Nephron (organoid): ENCODE measurements around the gene DPH5.

Source experiments
- H3K27ac Mint-ChIP-seq, 3 experiments: 2 replicates each; pipeline ENCODE4 v1.8.0; 2020; ENCODE audit warnings: mixed read lengths in 3 of 3, mild to moderate bottlenecking in 2 of 3, moderate library complexity in 1 of 3
- H3K27me3 Mint-ChIP-seq: 2 replicates; pipeline ENCODE4 v1.8.0; 2021; ENCODE audit warnings: low read depth, mild to moderate bottlenecking, moderate library complexity, mixed read lengths
- H3K36me3 Mint-ChIP-seq: 2 replicates; pipeline ENCODE4 v1.8.0; 2020; ENCODE audit warnings: low read depth, mixed read lengths
- H3K4me1 Mint-ChIP-seq: 2 replicates; pipeline ENCODE4 v1.8.0; 2020; ENCODE audit warnings: mixed read lengths
- H3K4me3 Mint-ChIP-seq, 3 experiments: 2 replicates each; pipeline ENCODE4 v1.8.0; 2020; ENCODE audit warnings: mild to moderate bottlenecking in 3 of 3, mixed read lengths in 3 of 3, moderate library complexity in 2 of 3
- H3K9me3 Mint-ChIP-seq: 2 replicates; pipeline ENCODE4 v1.8.0; 2020; ENCODE audit warnings: mixed read lengths
- TF ChIP-seq, protein P1 (sequence below), 3 experiments: fragments of 200-600 bp; sonication (generic); IDR thresholded peaks; one replicate each; pipeline ENCODE4 v1.5.0; 2021; ENCODE audit warnings: antibody characterized with exemption in 3 of 3; ENCODE audit not compliant: unreplicated experiment in 3 of 3

The DPH5 gene

DNA sequence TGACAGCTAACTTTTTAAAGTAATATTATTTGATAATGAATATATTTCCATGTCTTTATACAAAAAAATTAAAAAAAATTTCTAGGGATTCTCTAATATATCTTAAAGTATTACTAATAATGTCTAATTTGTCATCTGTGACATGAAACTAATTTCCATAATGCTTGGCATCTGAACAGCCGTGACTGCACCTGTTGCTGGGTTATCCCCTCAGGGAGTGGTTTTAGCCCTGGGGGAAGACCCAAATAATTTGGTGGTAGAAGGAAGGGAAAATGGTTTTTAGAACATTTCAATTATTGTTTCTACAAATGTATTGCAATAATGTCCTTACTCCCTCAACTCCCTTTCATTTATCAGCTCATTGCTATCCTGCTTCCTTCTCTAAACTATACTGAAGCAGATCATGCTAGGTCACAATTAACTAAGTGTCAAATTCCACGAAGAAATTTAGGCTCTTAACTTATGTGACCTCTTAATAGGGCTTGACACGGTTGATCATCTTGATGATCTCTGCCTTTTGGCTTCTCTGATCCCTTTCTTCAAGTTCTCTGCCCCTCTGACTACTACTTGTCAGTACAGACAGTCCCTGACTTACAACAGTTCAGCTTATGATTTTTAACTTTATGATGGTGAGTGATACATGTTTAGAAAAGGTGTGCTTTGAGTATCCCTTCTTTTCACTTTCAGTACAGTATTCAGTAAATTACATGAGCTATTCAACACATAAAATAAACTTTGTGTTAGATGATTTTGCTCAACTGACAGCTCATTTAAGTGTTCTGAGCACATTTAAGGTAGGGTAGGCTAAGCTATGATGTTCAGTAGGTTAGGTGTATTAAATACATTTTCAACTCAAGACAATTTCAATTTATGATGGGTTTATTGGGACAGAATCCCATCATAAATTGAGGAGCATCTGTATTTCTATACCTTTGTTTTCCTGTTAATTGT is 26.4 kb upstream of the DPH5 start:
- Mint-ChIP-seq H3K27me3 (no peaks in the 10 kb centered on the region), H3K36me3 (no peaks in the 10 kb centered on the region), H3K9me3 (no peaks in the 10 kb centered on the region), H3K27ac (no peak overlapping the region), H3K4me3 (no peak overlapping the region), H3K4me1 (peaks cover 7% of the 10 kb centered on the region)
- TF ChIP-seq, protein P1, sequence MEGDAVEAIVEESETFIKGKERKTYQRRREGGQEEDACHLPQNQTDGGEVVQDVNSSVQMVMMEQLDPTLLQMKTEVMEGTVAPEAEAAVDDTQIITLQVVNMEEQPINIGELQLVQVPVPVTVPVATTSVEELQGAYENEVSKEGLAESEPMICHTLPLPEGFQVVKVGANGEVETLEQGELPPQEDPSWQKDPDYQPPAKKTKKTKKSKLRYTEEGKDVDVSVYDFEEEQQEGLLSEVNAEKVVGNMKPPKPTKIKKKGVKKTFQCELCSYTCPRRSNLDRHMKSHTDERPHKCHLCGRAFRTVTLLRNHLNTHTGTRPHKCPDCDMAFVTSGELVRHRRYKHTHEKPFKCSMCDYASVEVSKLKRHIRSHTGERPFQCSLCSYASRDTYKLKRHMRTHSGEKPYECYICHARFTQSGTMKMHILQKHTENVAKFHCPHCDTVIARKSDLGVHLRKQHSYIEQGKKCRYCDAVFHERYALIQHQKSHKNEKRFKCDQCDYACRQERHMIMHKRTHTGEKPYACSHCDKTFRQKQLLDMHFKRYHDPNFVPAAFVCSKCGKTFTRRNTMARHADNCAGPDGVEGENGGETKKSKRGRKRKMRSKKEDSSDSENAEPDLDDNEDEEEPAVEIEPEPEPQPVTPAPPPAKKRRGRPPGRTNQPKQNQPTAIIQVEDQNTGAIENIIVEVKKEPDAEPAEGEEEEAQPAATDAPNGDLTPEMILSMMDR (IDR thresholded peaks at IDR 0.05; ENCODE audit: unreplicated experiment in 3 of 3): no peak

DNA sequence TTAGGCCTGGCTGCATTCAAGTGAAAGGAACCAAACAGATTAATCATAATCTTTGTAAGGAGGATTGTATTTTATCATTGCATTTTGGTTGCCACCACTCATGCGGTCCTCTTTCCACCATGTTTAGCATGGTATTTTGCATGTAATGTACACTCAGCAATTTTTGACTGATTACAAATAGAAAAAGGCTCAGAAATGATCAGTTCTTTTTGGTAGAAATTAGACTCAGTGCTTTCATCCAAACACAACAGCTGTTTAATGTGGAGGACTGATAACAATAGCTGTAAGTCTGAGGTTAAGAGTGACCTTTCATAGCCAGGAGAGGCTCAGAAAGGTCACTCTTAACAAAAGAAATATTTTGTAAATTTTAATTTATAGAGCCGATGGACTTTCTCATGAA is 25.3 kb upstream of the DPH5 start:
- TF ChIP-seq, protein P1 (IDR thresholded peaks at IDR 0.05; ENCODE audit: unreplicated experiment in 3 of 3): no peak
- Mint-ChIP-seq H3K27ac (no peak overlapping the region), H3K4me3 (no peak overlapping the region), H3K36me3 (no peaks in the 10 kb centered on the region), H3K9me3 (no peaks in the 10 kb centered on the region), H3K4me1 (peaks cover 7% of the 10 kb centered on the region), H3K27me3 (no peaks in the 10 kb centered on the region)

DNA sequence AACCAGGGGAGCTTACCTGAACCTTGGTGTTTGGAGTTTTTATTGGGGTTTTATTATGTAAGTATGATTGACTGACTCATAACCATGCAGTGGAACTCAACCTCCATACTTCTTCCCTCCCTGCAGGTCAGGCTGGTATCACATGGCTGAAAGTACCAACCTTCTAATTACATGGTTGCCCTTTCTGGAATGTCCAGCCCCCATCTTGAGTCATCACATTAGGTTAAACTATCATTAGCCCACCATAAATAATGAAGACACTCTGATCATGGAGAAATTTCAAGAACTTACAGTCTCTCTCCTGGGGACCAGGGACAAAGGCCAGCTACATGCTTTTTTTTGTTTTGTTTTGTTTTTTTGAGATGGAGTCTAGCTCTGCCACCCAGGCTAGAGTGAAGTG is 19.2 kb upstream of the DPH5 start:
- Mint-ChIP-seq H3K9me3 (peaks cover 9% of the 10 kb centered on the region), H3K27me3 (no peaks in the 10 kb centered on the region), H3K36me3 (peaks cover 11% of the 10 kb centered on the region), H3K27ac (no peak overlapping the region), H3K4me3 (no peak overlapping the region), H3K4me1 (no peaks in the 10 kb centered on the region)
- TF ChIP-seq, protein P1 (IDR thresholded peaks at IDR 0.05; ENCODE audit: unreplicated experiment in 3 of 3): no peak

DNA sequence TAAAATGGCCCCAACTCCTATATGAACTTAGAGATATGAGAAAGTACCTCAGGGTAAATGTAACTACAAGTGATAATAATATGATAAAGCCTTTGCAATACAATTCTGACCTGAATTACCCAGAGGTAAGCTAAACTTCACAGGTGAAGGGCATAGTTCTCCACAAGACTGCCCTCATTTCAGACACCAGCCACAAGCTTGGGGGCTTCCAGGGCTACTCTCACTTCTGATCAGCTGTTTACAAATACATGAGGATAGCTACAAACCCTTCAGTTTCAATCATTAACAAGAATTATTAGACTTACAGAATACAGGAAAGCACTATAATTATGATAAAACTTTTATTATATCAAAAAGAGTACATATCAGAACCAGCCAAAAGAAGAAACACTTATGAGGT is 18.7 kb upstream of the DPH5 start:
- Mint-ChIP-seq H3K4me3 (no peak overlapping the region), H3K27me3 (no peaks in the 10 kb centered on the region), H3K36me3 (peaks cover 16% of the 10 kb centered on the region), H3K9me3 (peaks cover 13% of the 10 kb centered on the region), H3K4me1 (no peaks in the 10 kb centered on the region), H3K27ac (no peak overlapping the region)
- TF ChIP-seq, protein P1 (IDR thresholded peaks at IDR 0.05; ENCODE audit: unreplicated experiment in 3 of 3): no peak

DNA sequence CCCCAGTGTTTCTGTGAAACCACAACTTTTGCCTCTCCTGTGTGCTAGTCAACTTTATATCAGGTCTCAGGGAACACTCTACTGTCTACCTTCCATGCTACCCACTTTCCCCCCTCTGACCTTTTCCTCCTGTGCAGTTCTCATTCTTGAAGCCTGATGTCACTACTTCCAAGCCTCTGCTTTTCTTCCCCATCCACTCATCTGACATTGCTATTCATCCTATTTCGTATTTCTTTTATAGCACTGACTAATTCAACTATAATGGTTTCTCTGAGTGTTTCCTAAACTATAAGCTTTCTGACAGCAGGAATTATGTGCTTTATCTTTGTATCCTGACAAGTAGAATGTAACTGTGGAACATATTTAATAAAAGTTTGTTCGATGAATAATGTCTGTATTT is 18.2 kb upstream of the DPH5 start:
- TF ChIP-seq, protein P1 (IDR thresholded peaks at IDR 0.05; ENCODE audit: unreplicated experiment in 3 of 3): no peak
- Mint-ChIP-seq H3K27ac (no peak overlapping the region), H3K9me3 (peaks cover 13% of the 10 kb centered on the region), H3K4me1 (no peaks in the 10 kb centered on the region), H3K27me3 (no peaks in the 10 kb centered on the region), H3K4me3 (no peak overlapping the region), H3K36me3 (peaks cover 20% of the 10 kb centered on the region)

DNA sequence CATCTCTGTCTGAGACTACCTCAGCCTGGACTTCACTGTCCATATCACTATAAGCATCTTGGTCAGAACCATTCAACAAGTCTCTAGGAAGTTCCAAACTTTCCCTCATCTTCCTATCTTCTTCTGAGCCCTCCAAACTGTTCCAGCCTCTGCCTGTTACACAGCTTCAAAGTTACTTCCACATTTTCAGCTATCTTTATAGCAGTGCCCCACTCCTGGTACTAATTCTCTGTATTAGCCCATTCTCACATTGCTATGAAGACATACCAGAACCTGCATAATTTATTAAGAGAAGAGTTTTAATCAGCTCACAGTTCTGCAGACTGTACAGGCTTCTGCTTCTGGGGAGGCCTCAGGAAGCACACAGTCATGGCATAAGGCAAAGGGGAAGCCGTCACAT is 15.7 kb upstream of the DPH5 start:
- TF ChIP-seq, protein P1 (IDR thresholded peaks at IDR 0.05; ENCODE audit: unreplicated experiment in 3 of 3): no peak
- no peak overlapping the region for H3K27ac Mint-ChIP-seq
- H3K4me1 Mint-ChIP-seq: no peaks in the 10 kb centered on the region
- H3K9me3 Mint-ChIP-seq: peaks cover 13% of the 10 kb centered on the region
- no peak overlapping the region for H3K4me3 Mint-ChIP-seq
- H3K36me3 Mint-ChIP-seq: peaks cover 29% of the 10 kb centered on the region
- no peaks in the 10 kb centered on the region for H3K27me3 Mint-ChIP-seq
